IMR-90 (cell line): ENCODE data around the gene PCSK6. TPM values are rescaled to one million over a fixed set of nuclear protein-coding genes. Genes with fewer than 3 reads are reported as not detected.

ENCODE experiments used
- ATAC-seq: fragments of 200-7000 bp; cut with Tn5 transposase; 2 replicates; pipeline ENCODE4 v1.9.1; 2020; ENCODE audit warnings: low read depth, mild to moderate bottlenecking, moderate library complexity
- BruUV-seq: library from RNA; stranded (reverse); fragments of 400-500 nt; replicated peaks from 2 replicates; lab custom pipeline; 2021; lab: Mats Ljungman, UMichigan
- CTCF ChIA-PET: fragments of 300-600 bp; formaldehyde crosslinking; extraction: SDS; loops from one replicate; lab custom pipeline; 2021; ENCODE audit warnings: antibody characterized with exemption; lab: Yijun Ruan, JAX
- POLR2A ChIA-PET: fragments of 300-600 bp; sonication (Branson Sonifier 250); formaldehyde crosslinking; loops from one replicate; lab custom pipeline; 2022; ENCODE audit warnings: antibody characterized with exemption; ENCODE audit not compliant: unreplicated experiment; lab: Charles Lee
- DNase-seq: peaks from one replicate; pipeline ENCODE4 v3.0.0; 2013
- H2AFZ ChIP-seq: replicated peaks from 2 replicates; pipeline ENCODE3; 2013; ENCODE audit warnings: low read length, mild to moderate bottlenecking; ENCODE audit not compliant: poor library complexity
- H2AK5ac ChIP-seq: 2 replicates; pipeline ENCODE4 v1.6.1; 2013; ENCODE audit warnings: low read depth, low read length, inconsistent platforms
- H2AK9ac ChIP-seq: replicated peaks from 2 replicates; pipeline ENCODE3; 2013; ENCODE audit warnings: mild to moderate bottlenecking, low read depth, low read length, moderate library complexity; ENCODE audit not compliant: poor library complexity
- H2BK120ac ChIP-seq: 2 replicates; pipeline ENCODE4 v1.6.1; 2013; ENCODE audit warnings: low read depth, low read length, inconsistent platforms
- H2BK15ac ChIP-seq: 3 replicates; pipeline ENCODE4 v1.6.1; 2013; ENCODE audit warnings: low read depth, low read length, inconsistent platforms
- H2BK20ac ChIP-seq: 2 replicates; pipeline ENCODE4 v1.6.1; 2013; ENCODE audit warnings: low read depth, mild to moderate bottlenecking, inconsistent platforms, low read length, moderate library complexity
- H2BK5ac ChIP-seq: 2 replicates; pipeline ENCODE4 v1.6.1; 2013; ENCODE audit warnings: mild to moderate bottlenecking, low read depth, low read length, inconsistent platforms; ENCODE audit not compliant: poor library complexity, severe bottlenecking
- H3K14ac ChIP-seq: replicated peaks from 2 replicates; pipeline ENCODE4 v1.6.1; 2013; ENCODE audit warnings: low read depth, low read length, inconsistent platforms
- H3K18ac ChIP-seq: 2 replicates; pipeline ENCODE4 v1.6.1; 2013; ENCODE audit warnings: low read depth, low read length, control low read depth
- H3K23ac ChIP-seq: 2 replicates; pipeline ENCODE4 v1.6.1; 2013; ENCODE audit warnings: low read depth, low read length, inconsistent platforms
- H3K27ac ChIP-seq: 2 replicates; pipeline ENCODE4 v1.5.1; 2013; ENCODE audit warnings: mild to moderate bottlenecking, control low read depth, low read length; ENCODE audit not compliant: insufficient read depth
- H3K27me3 ChIP-seq: 2 replicates; pipeline ENCODE4 v1.6.1; 2013; ENCODE audit warnings: low read length; ENCODE audit not compliant: control insufficient read depth, insufficient read depth
- H3K36me3 ChIP-seq: 2 replicates; pipeline ENCODE4 v1.6.1; 2013; ENCODE audit warnings: low read length, mixed read lengths; ENCODE audit not compliant: control insufficient read depth, insufficient read depth
- H3K4ac ChIP-seq: 2 replicates; pipeline ENCODE4 v1.6.1; 2013; ENCODE audit warnings: low read depth, low read length, inconsistent platforms
- H3K4me1 ChIP-seq: 2 replicates; pipeline ENCODE4 v1.6.1; 2013; ENCODE audit warnings: low read length, mixed read lengths; ENCODE audit not compliant: control insufficient read depth, insufficient read depth
- H3K4me2 ChIP-seq: 2 replicates; pipeline ENCODE4 v1.6.1; 2013; ENCODE audit warnings: low read depth, mild to moderate bottlenecking, control low read depth, low read length, moderate library complexity
- H3K4me3 ChIP-seq: 2 replicates; pipeline ENCODE4 v1.5.1; 2013; ENCODE audit warnings: low read depth, mild to moderate bottlenecking, control low read depth, low read length, moderate library complexity; ENCODE audit not compliant: insufficient read depth
- H3K56ac ChIP-seq: 2 replicates; pipeline ENCODE4 v1.6.1; 2013; ENCODE audit warnings: low read length, inconsistent platforms; ENCODE audit not compliant: insufficient read depth; ENCODE audit errors: extremely low read depth
- H3K79me1 ChIP-seq, 2 experiments: 2 replicates each; pipeline ENCODE4 v1.6.1; 2013; ENCODE audit warnings: low read length in 2 of 2, inconsistent platforms in 1 of 2, low read depth in 1 of 2
- H3K9ac ChIP-seq: 2 replicates; pipeline ENCODE4 v1.6.1; 2013; ENCODE audit warnings: low read depth, low read length, control low read depth
- H3K9me1 ChIP-seq: 2 replicates; pipeline ENCODE4 v1.6.1; 2013; ENCODE audit warnings: low read length, inconsistent platforms; ENCODE audit not compliant: insufficient read depth
- H3K9me3 ChIP-seq: 2 replicates; pipeline ENCODE4 v1.6.1; 2013; ENCODE audit warnings: low read length; ENCODE audit not compliant: control insufficient read depth, insufficient read depth
- H4K20me1 ChIP-seq: 2 replicates; pipeline ENCODE4 v1.6.1; 2013; ENCODE audit warnings: low read length, inconsistent platforms; ENCODE audit not compliant: insufficient read depth
- H4K5ac ChIP-seq: 2 replicates; pipeline ENCODE4 v1.6.1; 2013; ENCODE audit warnings: mild to moderate bottlenecking, low read depth, low read length, control low read depth
- H4K8ac ChIP-seq, 2 experiments: 2 replicates each; pipeline ENCODE4 v1.6.1; 2013; ENCODE audit warnings: low read depth in 2 of 2, low read length in 2 of 2, control low read depth in 1 of 2, inconsistent platforms in 1 of 2
- H4K91ac ChIP-seq: 2 replicates; pipeline ENCODE4 v1.6.1; 2013; ENCODE audit warnings: low read depth, low read length, inconsistent platforms; ENCODE audit not compliant: insufficient read depth
- BHLHE40 ChIP-seq: fragments of 150-350 bp; IDR thresholded peaks from 2 replicates; pipeline ENCODE4 v1.6.1; 2016; ENCODE audit warnings: mild to moderate bottlenecking, low read depth, low read length
- CEBPB ChIP-seq: IDR thresholded peaks from 2 replicates; pipeline ENCODE4 v1.6.1; 2012; ENCODE audit warnings: low read depth, low read length, improper control_type of control experiment
- CHD1 ChIP-seq: IDR thresholded peaks from 2 replicates; pipeline ENCODE4 v1.6.1; 2012; ENCODE audit warnings: low read depth, low read length, improper control_type of control experiment
- CTCF ChIP-seq: conservative IDR thresholded peaks from 2 replicates; pipeline ENCODE4 v1.5.1; 2012; ENCODE audit warnings: mild to moderate bottlenecking, low read depth, low read length, improper control_type of control experiment
- ELK1 ChIP-seq: fragments of 150-350 bp; IDR thresholded peaks from 2 replicates; pipeline ENCODE4 v1.6.1; 2016; ENCODE audit warnings: low read depth, mild to moderate bottlenecking, low read length, moderate library complexity, borderline replicate concordance
- FOS ChIP-seq: fragments of 150-350 bp; IDR thresholded peaks from 2 replicates; pipeline ENCODE4 v1.6.1; 2016; ENCODE audit warnings: low read depth, low read length
- MAFK ChIP-seq: IDR thresholded peaks from 2 replicates; pipeline ENCODE4 v1.6.1; 2012; ENCODE audit warnings: low read depth, low read length, improper control_type of control experiment
- MAZ ChIP-seq: IDR thresholded peaks from 2 replicates; pipeline ENCODE4 v1.6.1; 2012; ENCODE audit warnings: low read depth, mild to moderate bottlenecking, low read length, improper control_type of control experiment, moderate library complexity, borderline replicate concordance
- MXI1 ChIP-seq: IDR thresholded peaks from 2 replicates; pipeline ENCODE4 v1.6.1; 2012; ENCODE audit warnings: low read depth, mild to moderate bottlenecking, low read length, moderate library complexity, borderline replicate concordance
- NFE2L2 ChIP-seq: fragments of 150-350 bp; IDR thresholded peaks from 2 replicates; pipeline ENCODE4 v1.6.1; 2016; ENCODE audit warnings: low read depth, mild to moderate bottlenecking, low read length
- POLR2A ChIP-seq: IDR thresholded peaks from 2 replicates; pipeline ENCODE4 v1.6.1; 2012; ENCODE audit warnings: mild to moderate bottlenecking, low read depth, low read length
- RAD21 ChIP-seq: IDR thresholded peaks from 2 replicates; pipeline ENCODE4 v1.6.1; 2012; ENCODE audit warnings: low read length, improper control_type of control experiment
- RCOR1 ChIP-seq: IDR thresholded peaks from 2 replicates; pipeline ENCODE4 v1.6.1; 2012; ENCODE audit warnings: mild to moderate bottlenecking, low read length, improper control_type of control experiment; ENCODE audit not compliant: insufficient replicate concordance
- RFX5 ChIP-seq: IDR thresholded peaks from 2 replicates; pipeline ENCODE4 v1.8.0; 2012; ENCODE audit warnings: low read depth, mild to moderate bottlenecking, low read length, moderate library complexity
- SMC3 ChIP-seq: fragments of 150-350 bp; IDR thresholded peaks from 2 replicates; pipeline ENCODE4 v1.6.1; 2016; ENCODE audit warnings: low read depth, mild to moderate bottlenecking, antibody characterized with exemption, low read length, moderate library complexity
- USF2 ChIP-seq: fragments of 150-350 bp; IDR thresholded peaks from 2 replicates; pipeline ENCODE4 v1.6.1; 2017; ENCODE audit warnings: mild to moderate bottlenecking, antibody characterized with exemption, low read length, low read depth
- WGBS, 2 experiments: methylation state at CpG; one replicate each; pipeline versions ENCODE4 v1.1.5 to v1.1.7; 2013; ENCODE audit warnings: missing lambda C conversion rate in 2 of 2; ENCODE audit not compliant: insufficient read length in 1 of 2; ENCODE audit errors: extremely low coverage in 2 of 2; 5-methylcytosine and 5-hydroxymethylcytosine counted together
- dilution Hi-C: fragments of 300-500 bp; cut with HindIII; formaldehyde crosslinking; loops from one replicate; pipeline ENCODE4 v1.14.3; 2018; ENCODE audit warnings: low sequenced_read_pairs; ENCODE audit not compliant: unreplicated experiment
- in situ Hi-C: fragments of 300-500 bp; cut with MboI; formaldehyde crosslinking; loops from 3 replicates; pipeline ENCODE4 v1.14.3; 2019; ENCODE audit warnings: low sequenced_read_pairs, inconsistent platforms, mixed read lengths
- intact Hi-C: fragments of 100-400 bp; cut with micrococcal nuclease; formaldehyde crosslinking; loops from 2 replicates; pipeline ENCODE4 v1.10.0; 2022
- polyA plus RNA-seq, 3 experiments: library from polyadenylated mRNA; depleted of rRNA; stranded (reverse); fragments of >200 nt; gene quantifications; 2 replicates each; pipeline ENCODE4 v1.2.3, GENCODE V29; 2012; ENCODE audit warnings: low replicate concordance in 1 of 3
- total RNA-seq: library from RNA; depleted of rRNA; stranded (reverse); fragments of >200 nt; gene quantifications from 2 replicates; pipeline ENCODE4 v1.2.3, GENCODE V29; 2012

Gene PCSK6
- total and polyA plus RNA-seq, 2 of the 4 experiments (the other 2 are of a cell fraction) = not detected

DNA sequence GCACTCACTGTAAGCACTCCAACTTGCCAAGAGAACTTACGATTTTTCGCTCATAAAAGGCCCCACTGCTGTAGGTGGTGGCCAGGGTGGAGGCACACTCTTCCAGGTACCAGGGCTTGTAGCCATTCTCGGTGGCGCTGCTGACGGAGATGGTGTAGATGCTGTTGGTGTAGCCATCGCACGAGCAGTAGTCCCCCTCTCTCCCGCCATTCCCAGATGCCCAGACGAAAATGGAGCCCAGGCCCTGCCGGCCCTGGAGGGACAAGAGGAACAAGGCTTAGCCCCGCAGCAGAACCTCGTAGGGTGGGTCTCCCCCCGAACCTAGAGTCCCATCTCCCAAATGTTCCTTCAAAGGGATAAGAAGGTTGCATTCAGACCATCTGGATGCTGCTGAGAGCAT is 96.3 kb downstream of the PCSK6 start:
- no peaks in the 10 kb centered on the region for H3K36me3 ChIP-seq
- H3K79me1 ChIP-seq = no peaks in the 10 kb centered on the region
- H3K4me3 ChIP-seq = no peak overlapping the region
- no peak overlapping the region for H2AK5ac ChIP-seq
- H3K27me3 ChIP-seq = peaks cover 38% of the 10 kb centered on the region
- H3K14ac ChIP-seq = no peak overlapping the region
- H4K91ac ChIP-seq = no peak overlapping the region
- H3K4me2 ChIP-seq = no peak overlapping the region
- BruUV-seq = no TSS peak
- in situ Hi-C loops (no loop called here), dilution Hi-C loops (no loop called here), intact Hi-C loops (no loop called here)
- no peaks in the 10 kb centered on the region for H3K9me1 ChIP-seq
- no peak overlapping the region for H3K56ac ChIP-seq
- H4K8ac ChIP-seq = no peak overlapping the region
- no peak overlapping the region for H3K18ac ChIP-seq
- H2BK5ac ChIP-seq = no peak overlapping the region
- no peak overlapping the region for H3K4ac ChIP-seq
- H2AFZ ChIP-seq = no peak overlapping the region
- no peak for ATAC-seq
- no peak overlapping the region for H3K9ac ChIP-seq
- no peak for DNase-seq
- CTCF ChIA-PET = no interaction called here
- H2BK120ac ChIP-seq = no peak overlapping the region
- no peaks in the 10 kb centered on the region for H4K20me1 ChIP-seq
- H2BK20ac ChIP-seq = no peak overlapping the region
- H4K5ac ChIP-seq = no peak overlapping the region
- H3K27ac ChIP-seq = no peak overlapping the region
- no peaks in the 10 kb centered on the region for H3K9me3 ChIP-seq
- TF ChIP-seq SMC3 (no peak), FOS (no peak), CEBPB (no peak), CHD1 (no peak), USF2 (no peak), CTCF (no peak), RFX5 (no peak), MAZ (no peak), POLR2A (no peak), NFE2L2 (no peak), MXI1 (no peak), RAD21 (no peak), BHLHE40 (no peak), RCOR1 (no peak), MAFK (no peak), ELK1 (no peak)
- no peaks in the 10 kb centered on the region for H3K4me1 ChIP-seq
- H2AK9ac ChIP-seq = no peak overlapping the region
- POLR2A ChIA-PET = no interaction called here
- H2BK15ac ChIP-seq = no peak overlapping the region
- no CpG with 5 or more reads among the region's 13 CpGs for WGBS, 2 experiments
- H3K23ac ChIP-seq = no peak overlapping the region
